Liver (tissue), 9 donors: Measurements from ENCODE around the gene CEL. TPM values are rescaled to one million over a fixed set of nuclear protein-coding genes. Genes with fewer than 3 reads are reported as not detected.
"Not testable (repeated sequence)": the region's sequence is repeated elsewhere in the genome, so short reads cannot be mapped to it uniquely, and the experiment has no call there.

Experiments used
- DNase-seq: peaks from one replicate; pipeline ENCODE4 v3.0.0-alpha.2; 2017; ENCODE audit warnings: low spot score
- H3K27ac ChIP-seq, 2 donors: one replicate each; pipeline ENCODE4 v1.7.0; 2013; ENCODE audit warnings: inconsistent platforms in 2 of 2, low read length in 2 of 2, control low read depth in 1 of 2, low read depth in 1 of 2, mild to moderate bottlenecking in 1 of 2
- H3K27me3 ChIP-seq, 4 donors: one replicate each; pipeline versions ENCODE4 v1.6.1 to v1.7.0; 2013; ENCODE audit warnings: low read length in 3 of 4, inconsistent platforms in 1 of 4, mild to moderate bottlenecking in 1 of 4, moderate library complexity in 1 of 4; ENCODE audit not compliant: control insufficient read depth in 4 of 4, insufficient read depth in 4 of 4
- H3K36me3 ChIP-seq, 4 donors: one replicate each; pipeline versions ENCODE4 v1.6.1 to v1.7.0; 2013; ENCODE audit warnings: low read length in 3 of 4, mild to moderate bottlenecking in 3 of 4, low read depth in 1 of 4, moderate library complexity in 1 of 4; ENCODE audit not compliant: control insufficient read depth in 4 of 4, insufficient read depth in 3 of 4
- H3K4me1 ChIP-seq, 4 donors: one replicate each; pipeline versions ENCODE4 v1.6.1 to v1.7.0; 2013; ENCODE audit warnings: low read length in 3 of 4, mild to moderate bottlenecking in 3 of 4, moderate library complexity in 1 of 4; ENCODE audit not compliant: control insufficient read depth in 4 of 4, insufficient read depth in 4 of 4
- H3K4me3 ChIP-seq, 3 donors: one replicate each; pipeline versions ENCODE4 v1.6.1 to v1.7.0; 2013; ENCODE audit warnings: low read length in 3 of 3, control low read depth in 1 of 3, low read depth in 1 of 3, mild to moderate bottlenecking in 1 of 3
- H3K9ac ChIP-seq, 2 donors: one replicate each; pipeline ENCODE4 v1.7.0; 2013; ENCODE audit warnings: low read length in 2 of 2, mild to moderate bottlenecking in 2 of 2, moderate library complexity in 2 of 2, control low read depth in 1 of 2, low read depth in 1 of 2
- H3K9me3 ChIP-seq, 4 donors: one replicate each; pipeline versions ENCODE4 v1.6.1 to v1.7.0; 2013; ENCODE audit warnings: low read length in 3 of 4; ENCODE audit not compliant: control insufficient read depth in 4 of 4
- ATF3 ChIP-seq: IDR thresholded peaks from 2 replicates; pipeline ENCODE4 v1.6.1; 2016; ENCODE audit warnings: antibody characterized with exemption
- CTCF ChIP-seq: fragments of 150-350 bp; IDR thresholded peaks from 2 replicates; pipeline ENCODE4 v1.5.1; 2017; ENCODE audit warnings: improper control_type of control experiment, low read depth, low read length; ENCODE audit not compliant: missing input control
- EGR1 ChIP-seq, 2 donors: IDR thresholded peaks; 2 replicates each; pipeline ENCODE4 v1.6.1; 2016 to 2018; ENCODE audit warnings: antibody characterized with exemption in 2 of 2, low read depth in 2 of 2
- FOXA1 ChIP-seq: IDR thresholded peaks from 2 replicates; pipeline ENCODE4 v1.6.1; 2016; ENCODE audit warnings: antibody characterized with exemption
- FOXA2 ChIP-seq: IDR thresholded peaks from 2 replicates; pipeline ENCODE4 v1.6.1; 2016; ENCODE audit warnings: antibody characterized with exemption
- GABPA ChIP-seq, 2 donors: IDR thresholded peaks in 1 of 2; conservative IDR thresholded peaks in 1 of 2; 2 replicates each; pipeline ENCODE4 v1.6.1; 2016; ENCODE audit warnings: antibody characterized with exemption in 2 of 2, mild to moderate bottlenecking in 1 of 2, moderate library complexity in 1 of 2
- HNF4A ChIP-seq, 2 donors: conservative IDR thresholded peaks; 2 replicates each; pipeline ENCODE4 v1.6.1; 2016; ENCODE audit warnings: antibody characterized with exemption in 2 of 2, mild to moderate bottlenecking in 2 of 2
- HNF4G ChIP-seq: IDR thresholded peaks from 2 replicates; pipeline ENCODE4 v1.6.1; 2016; ENCODE audit warnings: antibody characterized with exemption
- JUND ChIP-seq, 2 donors: IDR thresholded peaks; 2 replicates each; pipeline ENCODE4 v1.6.1; 2016; ENCODE audit warnings: antibody characterized with exemption in 2 of 2
- MAX ChIP-seq: IDR thresholded peaks from 2 replicates; pipeline ENCODE4 v1.6.1; 2016; ENCODE audit warnings: antibody characterized with exemption
- NR2F2 ChIP-seq: IDR thresholded peaks from 2 replicates; pipeline ENCODE4 v1.6.1; 2016; ENCODE audit warnings: antibody characterized with exemption
- RAD21 ChIP-seq, 2 donors: IDR thresholded peaks; 2 replicates each; pipeline ENCODE4 v1.6.1; 2016; ENCODE audit warnings: antibody characterized with exemption in 2 of 2, mild to moderate bottlenecking in 2 of 2
- RXRA ChIP-seq, 2 donors: IDR thresholded peaks; 2 replicates each; pipeline ENCODE4 v1.6.1; 2017 to 2018; ENCODE audit warnings: antibody characterized with exemption in 2 of 2, mild to moderate bottlenecking in 1 of 2
- SP1 ChIP-seq: IDR thresholded peaks from 2 replicates; pipeline ENCODE4 v1.6.1; 2018; ENCODE audit warnings: antibody characterized with exemption, mild to moderate bottlenecking
- TAF1 ChIP-seq: conservative IDR thresholded peaks from 2 replicates; pipeline ENCODE4 v1.6.1; 2016; ENCODE audit warnings: antibody characterized with exemption, mild to moderate bottlenecking
- YY1 ChIP-seq: IDR thresholded peaks from 2 replicates; pipeline ENCODE4 v1.6.1; 2016; ENCODE audit warnings: antibody characterized with exemption, mild to moderate bottlenecking
- ZBTB33 ChIP-seq: IDR thresholded peaks from 2 replicates; pipeline ENCODE4 v1.6.1; 2016; ENCODE audit warnings: antibody characterized with exemption
- WGBS: extraction: QIAGEN DNeasy Blood & Tissue Kit; methylation state at CpG from one replicate; pipeline ENCODE4 v1.1.7; 2013; 5-methylcytosine and 5-hydroxymethylcytosine counted together
- polyA plus RNA-seq, 2 donors: library from polyadenylated mRNA; stranded (reverse) in 1 of 2; unstranded in 1 of 2; fragments of 200-250 nt in 1 of 2; fragments of >200 nt in 1 of 2; fragmentation: Nextera tagmentation in 1 of 2; extraction: Ambion mirVana in 1 of 2; gene quantifications; one replicate each; pipeline versions ENCODE4 v1.2.1 to v1.2.3, GENCODE V29; 2013 to 2015
- total RNA-seq, 2 donors: library from RNA; depleted of rRNA; stranded (reverse); fragments of >200 nt; gene quantifications; one replicate each; pipeline ENCODE4 v1.2.3, GENCODE V29; 2014
- TF ChIP-seq, protein P1 (sequence below): IDR thresholded peaks from 2 replicates; pipeline ENCODE4 v1.6.1; 2016; ENCODE audit warnings: antibody characterized with exemption, mild to moderate bottlenecking
- donor health status: healthy.
- donor health status: healthy.
- donor health status: healthy.
- donor health status: healthy.
- donor health status: healthy.

The CEL gene
- total RNA-seq (under 1 TPM; 0.09 to 0.25 TPM), polyA plus RNA-seq (under 1 TPM in 1 of 2 donors, not detected in 1; 0.08 TPM)

- not testable (repeated sequence) for H3K4me3 ChIP-seq, DNase-seq
Observed at GRCh38 chr9:133061764-133062145, at the start of gene CEL. Gene CEL (plus strand): TSS chr9:133061981. CDS start chr9:133062003, 22 bp downstream.

DNA sequence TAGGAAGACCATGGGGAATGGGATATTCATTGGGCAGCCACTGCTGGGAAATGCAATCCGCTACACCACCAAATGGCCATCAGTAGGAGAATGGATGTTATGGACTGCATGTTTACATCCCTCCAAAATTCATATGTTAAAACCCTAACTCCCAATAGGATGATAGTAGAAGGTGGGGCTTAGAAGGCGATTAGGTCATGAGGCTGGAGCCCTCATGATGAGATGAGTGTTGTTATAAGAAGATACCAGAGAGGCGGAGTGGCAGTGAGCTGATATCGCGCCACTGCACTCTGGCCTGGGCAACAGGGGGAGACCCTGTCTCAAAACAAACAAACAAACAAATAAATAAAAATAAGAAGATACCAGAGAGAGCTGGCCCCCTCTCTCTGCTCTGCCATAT lies 47.1 kb upstream of the CEL start:
- Histone ChIP-seq H3K4me3 (no peak overlapping the region), H3K27ac (no peak overlapping the region), H3K36me3 (no peaks in the 10 kb centered on the region), H3K9me3 (no peaks in the 10 kb centered on the region), H3K4me1 (no peaks in the 10 kb centered on the region), H3K9ac (no peak overlapping the region), H3K27me3 (peaks cover 0 to 3% (median 0%) of the 10 kb centered on the region in 4 donors)
- 89% methylated on average over 5 of the region's 5 CpGs for WGBS
- TF ChIP-seq JUND (IDR thresholded peaks at IDR 0.05) (no peak), TAF1 (no peak), NR2F2 (no peak), SP1 (no peak), YY1 (no peak), ATF3 (no peak)
- no peak for DNase-seq

More at GRCh38 chr9:133061764-133062145, at the start of gene CEL:
- not testable (repeated sequence) for H3K9ac ChIP-seq, H3K27ac ChIP-seq, H3K27me3 ChIP-seq, H3K9me3 ChIP-seq, H3K4me1 ChIP-seq
- WGBS: 71% methylated on average over 3 of the region's 9 CpGs
- H3K36me3 ChIP-seq: peaks cover 0 to 13% (median 5%) of the 10 kb centered on the region in 4 donors

DNA sequence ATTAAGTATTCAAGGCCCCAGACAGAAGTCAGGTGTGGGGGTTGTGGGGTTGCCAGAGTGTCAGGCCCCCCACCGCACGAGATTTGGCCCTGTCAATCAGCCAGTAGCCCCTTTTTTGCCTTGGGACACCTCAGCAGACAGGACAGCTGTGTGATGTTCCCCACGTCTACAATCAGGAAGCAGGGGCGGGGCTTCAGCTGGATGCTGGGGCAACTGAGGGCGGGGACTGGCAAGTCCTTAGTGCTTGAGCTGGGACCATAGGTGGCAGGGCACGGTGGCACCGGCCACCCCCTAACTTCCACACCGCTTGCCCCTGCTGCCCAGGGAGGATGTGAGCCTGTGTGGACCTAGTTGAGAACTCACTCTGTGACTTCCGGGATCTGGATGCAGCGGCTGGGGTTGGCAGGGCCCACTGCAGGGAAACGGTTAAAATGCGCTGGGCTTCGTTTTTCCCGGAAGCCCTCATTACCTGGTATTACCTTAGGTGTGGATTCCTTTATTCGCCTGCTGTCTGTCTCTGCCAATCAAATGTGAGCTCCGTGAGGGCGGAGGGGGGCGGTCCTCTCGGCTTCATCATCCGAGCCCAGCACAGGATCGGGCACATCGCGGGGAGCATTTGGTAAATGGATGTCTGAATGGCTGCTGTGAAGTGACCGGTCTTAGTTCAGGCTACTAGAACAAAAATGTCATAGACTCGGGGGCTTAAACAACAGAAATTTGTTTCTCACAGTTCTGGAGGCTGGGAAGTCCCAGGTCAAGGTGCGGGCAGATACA lies 38.5 kb upstream of the CEL start:
- Histone ChIP-seq H3K4me1 (peaks cover 0 to 4% (median 1%) of the 10 kb centered on the region in 4 donors), H3K9ac (no peak overlapping the region), H3K9me3 (no peaks in the 10 kb centered on the region), H3K4me3 (no peak overlapping the region), H3K27me3 (no peaks in the 10 kb centered on the region), H3K27ac (no peak overlapping the region), H3K36me3 (no peaks in the 10 kb centered on the region)
- 71% methylated on average over 26 of the region's 26 CpGs for WGBS
- TF ChIP-seq FOXA2: no peak
- no peak for TF ChIP-seq JUND (IDR thresholded peaks at IDR 0.05)
- TF ChIP-seq GABPA (IDR thresholded peaks at IDR 0.05 in 1 of 2, conservative IDR thresholded peaks at IDR 0.05 in 1 of 2): no peak
- TF ChIP-seq, protein P1, sequence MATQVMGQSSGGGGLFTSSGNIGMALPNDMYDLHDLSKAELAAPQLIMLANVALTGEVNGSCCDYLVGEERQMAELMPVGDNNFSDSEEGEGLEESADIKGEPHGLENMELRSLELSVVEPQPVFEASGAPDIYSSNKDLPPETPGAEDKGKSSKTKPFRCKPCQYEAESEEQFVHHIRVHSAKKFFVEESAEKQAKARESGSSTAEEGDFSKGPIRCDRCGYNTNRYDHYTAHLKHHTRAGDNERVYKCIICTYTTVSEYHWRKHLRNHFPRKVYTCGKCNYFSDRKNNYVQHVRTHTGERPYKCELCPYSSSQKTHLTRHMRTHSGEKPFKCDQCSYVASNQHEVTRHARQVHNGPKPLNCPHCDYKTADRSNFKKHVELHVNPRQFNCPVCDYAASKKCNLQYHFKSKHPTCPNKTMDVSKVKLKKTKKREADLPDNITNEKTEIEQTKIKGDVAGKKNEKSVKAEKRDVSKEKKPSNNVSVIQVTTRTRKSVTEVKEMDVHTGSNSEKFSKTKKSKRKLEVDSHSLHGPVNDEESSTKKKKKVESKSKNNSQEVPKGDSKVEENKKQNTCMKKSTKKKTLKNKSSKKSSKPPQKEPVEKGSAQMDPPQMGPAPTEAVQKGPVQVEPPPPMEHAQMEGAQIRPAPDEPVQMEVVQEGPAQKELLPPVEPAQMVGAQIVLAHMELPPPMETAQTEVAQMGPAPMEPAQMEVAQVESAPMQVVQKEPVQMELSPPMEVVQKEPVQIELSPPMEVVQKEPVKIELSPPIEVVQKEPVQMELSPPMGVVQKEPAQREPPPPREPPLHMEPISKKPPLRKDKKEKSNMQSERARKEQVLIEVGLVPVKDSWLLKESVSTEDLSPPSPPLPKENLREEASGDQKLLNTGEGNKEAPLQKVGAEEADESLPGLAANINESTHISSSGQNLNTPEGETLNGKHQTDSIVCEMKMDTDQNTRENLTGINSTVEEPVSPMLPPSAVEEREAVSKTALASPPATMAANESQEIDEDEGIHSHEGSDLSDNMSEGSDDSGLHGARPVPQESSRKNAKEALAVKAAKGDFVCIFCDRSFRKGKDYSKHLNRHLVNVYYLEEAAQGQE: no peak
- no peak for TF ChIP-seq ZBTB33
- TF ChIP-seq YY1: no peak
- TF ChIP-seq RAD21 (IDR thresholded peaks at IDR 0.05): no peak
- no peak for TF ChIP-seq CTCF
- TF ChIP-seq HNF4G: no peak
- TF ChIP-seq EGR1 (IDR thresholded peaks at IDR 0.05; ENCODE audit: low read depth in 2 of 2): no peak
- no peak for TF ChIP-seq ATF3
- TF ChIP-seq RXRA (IDR thresholded peaks at IDR 0.05): no peak
- TF ChIP-seq NR2F2: no peak
- TF ChIP-seq TAF1: no peak
- no peak for TF ChIP-seq MAX
- TF ChIP-seq HNF4A (conservative IDR thresholded peaks at IDR 0.05): no peak
- TF ChIP-seq FOXA1: no peak
- no peak for TF ChIP-seq SP1
- peak; percentile 55 for DNase-seq
